Activated T-cell treated with anti-CD3 and anti-CD28 coated beads for 48 hours (primary cell): Measurements from ENCODE around the gene GLCE.

ENCODE experiments used
- DNase-seq: peaks from one replicate; pipeline ENCODE4 v3.0.0-alpha.2; 2020; ENCODE audit warnings: low read depth

Gene GLCE

GRCh38 chr15:69160141-69160993, at the start of gene GLCE:
TSS of gene GLCE (plus strand) at chr15:69160635. CDS start at chr15:69255807, 95,172 bp downstream.
- DNase-seq, result peak; percentile 92

DNA sequence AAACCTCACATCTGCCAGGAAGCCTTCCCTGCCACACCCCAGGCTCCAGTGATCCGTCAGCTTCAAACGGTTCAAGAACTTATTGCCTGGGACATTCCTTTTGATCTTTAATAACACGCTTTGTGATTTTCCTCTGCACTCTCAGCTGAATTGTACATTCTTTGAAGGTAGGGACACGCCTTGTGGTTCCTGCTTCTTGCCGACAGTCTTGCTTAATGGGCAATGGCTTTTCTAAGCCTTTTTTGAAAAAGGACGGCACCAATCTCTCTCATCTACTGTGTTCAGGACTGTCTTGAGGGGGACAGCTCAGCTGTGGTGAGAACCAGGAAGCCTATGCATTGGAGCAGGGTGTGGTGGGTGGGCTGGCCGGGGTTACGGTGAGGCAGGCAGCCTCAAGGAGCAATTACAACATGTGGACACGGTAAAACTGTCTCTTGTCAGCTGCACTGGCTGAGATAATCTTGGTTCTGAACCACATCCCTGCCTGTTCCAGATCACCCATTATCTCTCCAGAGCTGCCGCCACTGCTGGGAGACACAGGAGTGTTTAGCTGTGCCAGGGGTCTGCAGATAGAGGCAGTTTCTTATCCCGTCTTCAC, 46.0 kb upstream of the GLCE start:
- no peak for DNase-seq

DNA sequence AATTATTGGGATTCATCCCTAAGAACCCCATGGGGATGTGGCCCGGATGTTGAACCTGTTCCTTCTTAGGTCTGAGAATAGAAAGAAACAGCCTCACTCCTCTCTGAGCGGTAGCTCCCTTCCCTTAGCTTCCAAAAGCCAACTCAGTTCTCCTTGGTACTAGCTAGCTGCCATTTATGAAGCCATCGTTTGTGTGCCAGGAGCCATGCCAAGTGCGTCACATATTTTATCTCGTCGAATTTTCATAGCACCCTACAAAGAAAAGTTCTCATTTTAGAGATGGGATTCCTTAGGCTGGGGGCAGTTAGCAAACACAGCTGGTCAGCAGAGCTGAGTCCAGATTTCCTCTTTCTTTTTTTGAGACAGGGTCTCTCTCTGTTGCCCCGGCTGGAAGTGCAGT, 45.4 kb upstream of the GLCE start:
- DNase-seq, result no peak

DNA sequence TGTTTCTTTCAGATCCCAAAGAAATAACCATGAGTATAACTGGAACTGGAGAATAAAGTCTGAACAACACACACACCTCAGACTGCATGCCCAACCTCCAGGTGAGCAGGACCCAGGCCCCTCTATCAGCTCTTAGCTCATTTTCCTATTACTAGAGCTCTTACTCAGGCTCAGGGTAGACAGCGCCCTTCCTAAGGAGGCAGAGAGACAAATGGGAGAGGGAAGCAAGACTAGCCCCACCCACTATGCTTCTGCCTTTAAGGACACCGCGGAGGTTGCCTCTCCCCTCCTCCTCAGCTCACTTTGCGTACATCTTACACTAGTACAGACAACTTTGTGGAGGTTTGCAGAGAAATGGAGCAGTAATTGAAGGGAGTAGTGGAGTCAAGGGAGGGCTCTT, 44.0 kb upstream of the GLCE start:
- DNase-seq, result no peak

DNA sequence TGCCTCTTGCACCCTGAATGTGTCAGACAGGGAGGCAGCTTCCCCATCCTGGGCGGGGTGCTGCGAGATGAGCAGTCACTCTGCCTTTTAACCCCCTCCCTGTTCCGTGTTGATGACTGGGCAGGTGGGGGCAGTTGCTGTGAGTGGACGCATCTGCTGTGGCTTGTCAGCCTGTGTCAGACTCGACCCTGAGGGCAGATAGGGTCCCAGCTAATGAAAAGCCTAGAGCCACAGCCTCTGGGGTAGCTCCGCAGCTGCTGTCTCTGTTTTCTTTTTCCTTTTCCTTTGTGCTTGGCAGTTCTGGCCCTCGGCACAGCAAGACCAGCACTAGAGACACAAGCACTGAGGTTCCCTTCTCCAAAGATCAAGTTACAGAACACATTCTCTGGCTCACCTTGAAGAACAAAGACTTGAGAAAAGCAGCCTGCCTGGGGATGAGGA, 43.0 kb upstream of the GLCE start:
- no peak for DNase-seq

- DNase-seq, result no peak
Observed at GRCh38 chr15:69118089-69118488, 42.3 kb upstream of the GLCE start.

DNA sequence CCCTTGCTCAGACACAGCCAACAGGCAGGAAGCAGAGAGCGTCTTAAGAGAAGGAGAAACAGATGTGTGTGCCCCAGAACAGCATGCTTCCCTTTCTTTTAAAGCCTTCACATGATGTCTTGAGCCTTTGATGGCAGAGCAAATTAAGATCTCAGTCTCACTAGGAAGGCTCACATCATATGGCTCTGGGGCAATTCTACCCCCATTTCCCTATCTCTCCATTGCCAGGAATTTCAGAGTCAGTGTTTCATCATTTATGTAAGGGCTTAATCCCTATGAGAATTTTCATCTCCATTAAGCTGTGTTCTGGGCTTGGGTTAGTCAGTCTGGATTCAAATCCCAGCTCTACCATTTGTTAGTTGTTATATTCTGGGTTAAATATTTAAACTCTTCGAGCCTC, 41.4 kb upstream of the GLCE start:
- no peak for DNase-seq

- DNase-seq, result no peak
Observed at GRCh38 chr15:69119683-69120395, 40.6 kb upstream of the GLCE start.

DNA sequence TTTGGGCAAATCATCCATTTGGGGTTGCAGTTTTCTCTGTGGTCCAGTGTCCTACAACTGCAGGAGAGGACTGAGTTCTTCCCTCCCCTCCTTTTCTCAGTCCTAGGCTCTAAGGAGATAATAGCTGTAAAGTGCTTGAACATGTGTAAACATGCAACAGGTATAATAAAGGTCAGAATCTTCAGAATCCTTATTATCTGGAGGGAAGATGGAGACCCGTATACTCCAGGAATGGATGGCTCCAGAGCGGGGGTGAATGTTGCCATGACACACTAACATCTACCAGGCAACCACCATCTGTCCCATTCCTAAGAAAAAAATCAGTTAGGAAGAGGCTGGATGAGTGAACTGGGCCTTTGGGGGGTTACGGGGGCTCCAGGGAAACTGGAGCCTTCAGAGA, 39.7 kb upstream of the GLCE start:
- DNase-seq, result no peak

DNA sequence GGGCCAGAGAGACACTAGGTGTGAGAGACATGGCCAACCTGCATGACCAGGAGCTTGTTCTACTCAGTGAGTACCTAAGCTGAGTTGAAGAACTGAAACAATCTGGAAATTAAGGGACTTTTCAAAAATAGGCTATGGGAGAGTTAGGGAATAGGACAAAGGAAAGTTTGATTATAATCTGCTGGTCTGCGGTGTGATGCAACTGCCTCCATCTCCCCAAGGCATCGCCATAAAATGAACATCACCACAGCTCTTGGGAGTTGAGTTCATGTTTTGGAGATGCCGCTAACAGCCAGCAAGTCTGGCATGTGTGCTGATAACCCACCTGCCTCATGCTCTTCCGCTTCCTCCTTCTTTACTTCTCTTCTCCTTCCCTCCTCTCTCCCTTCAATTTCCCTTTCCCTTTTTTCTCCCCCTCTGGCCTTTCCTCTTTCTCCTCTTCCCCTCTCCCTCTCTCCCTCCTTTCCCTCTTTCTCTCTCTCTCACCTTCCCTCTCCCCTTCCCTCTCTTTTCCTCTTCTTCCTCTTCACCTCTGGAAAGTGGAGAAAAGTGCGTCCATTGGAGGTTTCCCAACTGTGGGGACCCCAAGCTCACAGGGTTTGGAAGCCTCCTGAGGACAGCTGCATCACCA, 39.1 kb upstream of the GLCE start:
- DNase-seq, result no peak

DNA sequence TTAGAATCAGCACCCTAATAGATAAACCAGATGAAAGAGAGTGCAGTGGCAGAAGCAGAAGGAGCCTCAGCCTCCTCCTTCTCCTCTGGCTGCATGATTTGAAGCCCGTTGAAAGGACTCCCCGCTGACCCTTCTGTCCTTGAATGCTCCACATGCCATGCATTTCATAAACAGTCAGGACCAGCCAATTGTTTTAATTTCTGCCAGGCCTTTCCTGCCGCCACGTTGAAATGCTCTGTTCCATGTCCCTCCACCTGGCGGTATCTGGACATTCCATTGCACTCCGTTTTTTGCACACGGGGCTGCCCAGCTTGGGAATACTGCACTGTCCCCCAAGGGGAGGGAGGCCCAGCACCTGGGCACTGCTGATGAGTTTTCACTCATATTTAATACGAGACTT, 35.2 kb upstream of the GLCE start:
- DNase-seq, result no peak

DNA sequence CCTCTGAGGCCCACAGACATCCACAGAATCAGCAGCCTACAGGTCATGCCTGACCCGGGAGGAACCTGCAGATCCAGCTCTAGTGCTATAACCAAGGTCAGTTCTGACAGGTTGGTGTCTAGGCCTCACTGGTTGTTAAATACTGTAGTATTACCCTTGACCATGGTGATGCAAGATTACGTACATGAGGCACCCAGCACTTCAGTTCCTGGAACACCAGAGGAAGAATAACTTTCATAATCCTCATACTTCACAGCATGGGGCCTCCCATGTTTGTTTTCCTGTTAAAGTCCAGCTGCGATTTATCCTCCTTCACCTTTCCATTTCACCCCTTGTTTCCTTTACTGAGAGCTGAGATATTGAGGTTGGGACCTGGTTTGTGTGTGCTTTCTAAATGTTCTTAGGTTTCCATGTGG, 34.4 kb upstream of the GLCE start:
- DNase-seq, result no peak

GRCh38 chr15:69127306-69127705, 33.1 kb upstream of the GLCE start:
- DNase-seq, result no peak

- no peak for DNase-seq
Observed at GRCh38 chr15:69128667-69129311, 31.6 kb upstream of the GLCE start.

DNA sequence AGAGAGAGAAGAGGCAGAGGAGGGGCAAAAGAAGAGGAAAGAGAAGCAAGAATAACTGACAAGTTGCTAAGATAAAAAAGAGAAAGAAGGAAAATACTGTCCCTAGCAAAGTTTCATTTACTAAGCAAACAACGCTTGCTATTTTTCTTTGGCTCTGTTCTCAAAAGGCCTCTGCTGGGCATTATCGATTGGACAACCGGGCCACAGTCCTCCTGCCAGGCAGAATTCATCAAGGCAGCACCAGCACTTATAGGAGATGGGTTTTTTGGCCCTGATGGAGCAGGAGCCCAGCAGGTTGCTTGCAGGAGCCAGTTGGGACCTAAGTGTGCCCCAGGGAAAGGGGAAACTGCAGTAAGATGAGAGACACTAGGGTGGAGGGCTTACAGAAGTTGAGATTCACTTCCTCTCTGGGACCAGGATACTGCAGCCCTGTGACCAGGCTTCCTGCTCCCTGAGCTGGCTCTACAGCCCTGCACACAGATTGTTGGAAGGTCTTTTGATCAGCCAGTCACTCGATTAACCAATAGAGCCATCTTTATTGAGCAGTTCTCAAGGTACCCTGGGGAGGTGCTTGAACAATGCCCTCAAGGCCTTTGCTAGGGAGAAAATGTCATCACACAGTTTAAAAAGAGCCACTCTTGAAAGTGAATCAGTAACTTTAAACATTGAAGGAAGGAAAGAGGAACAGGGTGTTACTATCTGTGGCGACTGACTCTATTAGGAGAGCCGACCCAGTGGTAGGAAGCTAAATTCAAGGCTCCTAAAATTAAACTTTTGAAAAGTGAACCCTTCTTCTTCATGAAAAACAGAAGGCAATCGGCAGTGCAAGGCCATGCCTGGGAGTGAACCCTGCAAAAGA, 28.8 kb upstream of the GLCE start:
- no peak for DNase-seq

DNA sequence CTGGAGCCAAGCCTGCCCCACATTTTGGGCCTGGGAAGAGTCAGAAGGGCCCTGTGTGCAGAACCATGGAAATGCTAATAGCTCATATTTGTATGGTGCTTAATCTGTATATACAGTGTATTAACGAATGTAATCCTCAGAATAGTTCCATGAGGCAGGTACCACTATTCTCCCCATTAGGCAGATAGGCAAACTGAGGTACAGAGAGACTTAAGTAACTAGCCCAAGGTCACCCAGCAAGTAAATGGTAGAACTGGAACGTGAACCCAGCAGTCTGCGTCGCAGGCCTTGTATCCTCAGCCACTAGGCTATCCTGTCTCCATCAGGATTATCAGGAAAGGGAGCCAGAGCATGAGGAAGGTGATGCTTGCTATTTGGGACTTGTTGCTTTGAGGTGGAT, 28.0 kb upstream of the GLCE start:
- no peak for DNase-seq

GRCh38 chr15:69132977-69133861, 27.2 kb upstream of the GLCE start:
- DNase-seq, result no peak

DNA sequence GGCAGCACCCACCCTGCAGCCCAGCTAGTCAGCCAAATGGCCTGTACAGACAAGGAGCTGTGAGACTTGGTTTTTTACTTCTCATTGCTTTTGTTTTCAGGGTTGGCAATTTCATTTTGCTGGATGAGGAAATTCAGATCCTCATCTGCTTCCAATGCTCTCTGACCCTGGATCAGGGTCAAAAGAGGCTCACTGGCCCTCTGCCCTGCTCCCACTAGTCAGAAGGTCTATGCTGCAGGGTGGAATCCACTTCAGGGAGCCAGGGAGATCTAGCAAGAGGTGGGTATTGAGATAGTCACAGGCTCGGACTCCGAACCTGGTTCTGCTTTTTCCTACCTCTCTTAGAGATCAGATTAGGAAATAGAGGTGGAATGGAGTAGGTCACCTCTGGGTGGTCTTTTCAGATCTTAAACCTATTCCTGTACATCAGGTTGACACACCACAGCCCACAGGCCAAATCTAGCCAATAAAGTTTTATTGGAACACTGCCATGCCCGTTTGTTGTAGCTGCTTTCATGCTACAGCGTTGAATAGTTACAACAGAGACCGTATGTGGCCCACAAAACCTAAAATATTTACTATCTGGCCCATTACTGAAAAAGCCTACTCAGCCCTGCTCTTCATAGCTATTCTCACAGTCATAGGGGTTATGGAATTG, 26.4 kb upstream of the GLCE start:
- no peak for DNase-seq

DNA sequence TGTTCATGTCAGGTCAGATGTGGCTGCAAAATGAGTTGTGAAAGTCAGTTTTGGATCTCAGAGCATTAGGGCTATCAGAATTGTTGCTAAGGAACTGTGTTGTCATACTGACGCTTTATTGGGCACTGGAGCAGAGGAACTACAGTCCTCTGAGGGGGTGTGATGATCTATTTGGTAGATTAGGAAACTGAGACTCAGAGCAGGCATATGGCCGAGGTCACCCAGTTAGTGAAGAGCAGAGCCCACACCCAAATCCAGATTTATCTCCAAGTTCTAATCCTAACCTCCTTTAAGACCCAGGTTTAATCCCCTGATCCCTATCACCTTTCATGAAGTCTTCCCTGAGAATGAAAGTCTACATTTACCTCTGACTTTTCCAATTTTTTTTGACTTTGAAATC, 25.6 kb upstream of the GLCE start:
- DNase-seq, result no peak

DNA sequence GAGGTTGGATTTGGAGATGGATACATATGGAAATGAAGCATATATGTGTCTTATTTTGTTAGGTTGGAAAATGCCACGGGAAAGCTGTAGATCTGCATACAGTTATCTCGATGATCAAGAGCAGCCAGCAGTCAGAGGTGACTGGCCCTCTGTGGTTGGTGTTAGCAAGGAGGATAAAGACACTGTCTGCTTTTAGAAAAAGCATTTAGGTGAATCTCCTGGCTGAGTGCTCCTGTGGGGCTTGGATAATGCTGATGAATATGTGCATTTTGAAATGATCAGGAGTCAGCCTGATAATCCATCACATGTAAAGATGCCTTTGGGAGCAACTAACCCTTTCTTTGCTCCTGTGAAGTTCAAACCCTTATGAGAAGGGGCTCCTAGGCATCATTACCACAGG, 24.9 kb upstream of the GLCE start:
- no peak for DNase-seq
